Measurements from ENCODE around the gene CLINT1. TPM values are rescaled to one million over a fixed set of nuclear protein-coding genes. Genes with fewer than 3 reads are reported as not detected.
"Not testable (repeated sequence)": the region's sequence is repeated elsewhere in the genome, so short reads cannot be mapped to it uniquely, and the experiment has no call there.

The CLINT1 gene
- total and polyA plus RNA-seq, 8 donors: 68.0 to 118 (median 106) TPM

GRCh38 chr5:157855404-157855994 is 3.4 kb downstream of the CLINT1 start:
- H3K27me3 ChIP-seq: no peaks in the 10 kb centered on the region
- no peak overlapping the region for H3K4me3 ChIP-seq
- DNase-seq: peak in 1 of 4 donors; percentile 59
- peak; percentile 17 for ATAC-seq
- intact Hi-C loops (cut with DNase I): no loop called here
- H3K9me3 ChIP-seq: no peaks in the 10 kb centered on the region
- TF ChIP-seq CTCF (IDR thresholded peaks at IDR 0.05): peak; percentile 54 to 61
- H3K27ac ChIP-seq: no peak overlapping the region
- no peaks in the 10 kb centered on the region for H3K36me3 ChIP-seq
- H3K4me1 ChIP-seq: peaks cover 23 to 68% of the 10 kb centered on the region in 2 donors

- DNase-seq; H3K27me3 ChIP-seq; H3K27ac ChIP-seq; H3K4me3 ChIP-seq; intact Hi-C loops (cut with DNase I); H3K9me3 ChIP-seq; H3K36me3 ChIP-seq: not testable (repeated sequence)
- H3K4me1 ChIP-seq: peaks cover 23 to 68% of the 10 kb centered on the region in 2 donors
- peak; percentile 19 for ATAC-seq
Observed at GRCh38 chr5:157853365-157853764, 5.6 kb downstream of the CLINT1 start.

GRCh38 chr5:157845914-157846598 is 12.9 kb downstream of the CLINT1 start:
- DNase-seq: no peak
- Histone ChIP-seq H3K9me3 (no peaks in the 10 kb centered on the region), H3K36me3 (peaks cover 0 to 13% of the 10 kb centered on the region in 2 donors), H3K27me3 (no peaks in the 10 kb centered on the region), H3K4me1 (peaks cover 0 to 12% of the 10 kb centered on the region in 2 donors), H3K4me3 (no peak overlapping the region), H3K27ac (no peak overlapping the region)
- intact Hi-C loops (cut with DNase I): no loop called here
- ATAC-seq: peak; percentile 36
- TF ChIP-seq CTCF (IDR thresholded peaks at IDR 0.05): no peak

- Histone ChIP-seq H3K4me3 (no peak overlapping the region), H3K27me3 (no peaks in the 10 kb centered on the region), H3K9me3 (no peaks in the 10 kb centered on the region), H3K4me1 (peaks cover 0 to 7% of the 10 kb centered on the region in 2 donors), H3K27ac (no peak overlapping the region), H3K36me3 (peaks cover 0 to 13% of the 10 kb centered on the region in 2 donors)
- intact Hi-C loops (cut with DNase I): no loop called here
- ATAC-seq: no peak
- no peak for DNase-seq
- TF ChIP-seq CTCF (IDR thresholded peaks at IDR 0.05): no peak
Observed at GRCh38 chr5:157842787-157843186, 16.2 kb downstream of the CLINT1 start.

- ATAC-seq: peak; percentile 57
- no peak overlapping the region for H3K27ac ChIP-seq
Observed at GRCh38 chr5:157842185-157842584, 16.8 kb downstream of the CLINT1 start.

More at GRCh38 chr5:157842185-157842584, 16.8 kb downstream of the CLINT1 start:
- H3K36me3 ChIP-seq: peaks cover 0 to 7% of the 10 kb centered on the region in 2 donors
- TF ChIP-seq CTCF (IDR thresholded peaks at IDR 0.05): no peak
- H3K4me1 ChIP-seq: peaks cover 0 to 7% of the 10 kb centered on the region in 2 donors
- no peak overlapping the region for H3K4me3 ChIP-seq
- intact Hi-C loops (cut with DNase I): no loop called here
- H3K9me3 ChIP-seq: no peaks in the 10 kb centered on the region
- no peak for DNase-seq
- H3K27me3 ChIP-seq: no peaks in the 10 kb centered on the region

Measured in left lung (tissue), 10 donors.